SU-DHL-6 (cell line): ENCODE results near the gene LRRC73.

Experiments
- CTCF ChIP-seq: fragments of 200-600 bp; sonication (generic); IDR thresholded peaks from one replicate; pipeline ENCODE4 v1.5.1; 2017; ENCODE audit warnings: antibody characterized with exemption, mild to moderate bottlenecking, low read length, moderate library complexity; ENCODE audit not compliant: insufficient read depth, poor library complexity, severe bottlenecking
- EZH2phosphoT487 ChIP-seq: fragments of 200-600 bp; sonication (generic), shearing (Covaris generic); conservative IDR thresholded peaks from 2 replicates; pipeline ENCODE4 v1.6.1; 2018; ENCODE audit warnings: mild to moderate bottlenecking, antibody characterized with exemption, low read length, moderate library complexity, mixed read lengths

DNA sequence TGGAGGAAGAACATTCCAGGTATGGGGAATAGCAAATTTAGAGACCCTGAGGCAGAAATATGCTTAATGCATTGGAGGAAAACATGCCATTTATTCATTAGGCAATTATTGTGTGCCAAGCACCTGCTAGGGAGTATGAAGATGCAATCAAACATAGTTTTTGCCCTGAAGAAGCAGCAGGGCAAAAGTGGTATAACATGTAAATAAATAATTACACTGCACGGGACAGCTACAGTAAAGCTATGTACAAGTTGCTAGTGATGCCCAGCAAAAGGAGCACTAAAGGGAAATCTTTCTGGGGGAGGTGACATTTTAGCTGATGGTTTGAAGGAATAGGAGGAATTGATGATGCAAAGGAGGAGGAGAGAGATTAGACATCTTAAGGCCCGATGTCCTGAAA lies 33.4 kb downstream of the LRRC73 start:
- TF ChIP-seq CTCF: no peak
- TF ChIP-seq EZH2phosphoT487: no peak
